GM19023 (cell line): ENCODE measurements around the gene TNNT2.

Experiments
- ATAC-seq: cut with Tn5 transposase; IDR thresholded peaks from one replicate; pipeline ENCODE4 v1.9.1; 2021; ENCODE audit warnings: mild to moderate bottlenecking, moderate library complexity; ENCODE audit not compliant: unreplicated experiment

The TNNT2 gene

GRCh38 chr1:201404055-201404454, 26.6 kb upstream of the TNNT2 start:
- ATAC-seq: no peak

GRCh38 chr1:201403359-201403758, 25.9 kb upstream of the TNNT2 start:
- ATAC-seq: no peak

GRCh38 chr1:201401700-201402099, 24.2 kb upstream of the TNNT2 start:
- no peak for ATAC-seq

DNA sequence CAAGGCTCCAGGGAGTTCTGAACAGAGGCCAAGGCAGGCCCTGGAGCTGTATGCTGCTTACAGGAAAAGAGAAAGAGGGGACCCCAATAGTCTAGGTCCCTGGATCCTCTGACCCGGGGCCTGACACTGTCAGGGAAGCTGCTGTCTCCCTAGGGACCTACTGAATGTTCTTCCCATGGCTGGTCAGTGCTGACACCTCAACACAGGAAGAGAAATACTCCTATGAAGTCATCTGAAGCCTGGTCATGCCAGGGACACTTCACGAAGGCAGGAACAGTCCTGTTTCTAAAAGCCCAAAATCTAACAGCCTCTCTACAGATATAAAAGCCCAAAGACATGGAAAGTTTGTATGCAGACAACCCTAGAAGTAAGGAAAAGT, 23.4 kb upstream of the TNNT2 start:
- ATAC-seq: no peak

- ATAC-seq: no peak
These were observed 22.9 kb upstream of the TNNT2 start for GRCh38 chr1:201400212-201400851.

- no peak for ATAC-seq
These were observed 22.1 kb upstream of the TNNT2 start for GRCh38 chr1:201399352-201400126.

DNA sequence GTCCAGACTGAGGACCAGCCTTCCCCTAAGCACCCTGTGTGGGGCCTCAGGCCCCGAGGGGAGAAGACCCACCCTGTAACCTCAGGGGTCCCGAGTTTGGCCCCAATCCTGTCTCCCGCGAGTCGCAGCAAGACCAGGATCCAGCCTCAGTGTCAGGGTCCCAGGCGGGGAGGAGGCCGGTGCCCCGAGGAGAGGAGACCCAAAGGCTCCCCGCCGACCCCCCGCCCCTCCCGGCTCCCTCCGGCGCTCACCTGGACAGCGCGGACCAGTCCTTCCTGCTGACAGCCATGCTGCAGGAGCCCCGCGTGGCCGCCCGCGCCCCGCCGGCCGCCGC, 21.5 kb upstream of the TNNT2 start, which contains the start of gene LAD1:
TSS of gene LAD1 (minus strand) at position 307 of the 334 bp plus-strand sequence. CDS start at position 289, 18 bp downstream.
- no peak for ATAC-seq

DNA sequence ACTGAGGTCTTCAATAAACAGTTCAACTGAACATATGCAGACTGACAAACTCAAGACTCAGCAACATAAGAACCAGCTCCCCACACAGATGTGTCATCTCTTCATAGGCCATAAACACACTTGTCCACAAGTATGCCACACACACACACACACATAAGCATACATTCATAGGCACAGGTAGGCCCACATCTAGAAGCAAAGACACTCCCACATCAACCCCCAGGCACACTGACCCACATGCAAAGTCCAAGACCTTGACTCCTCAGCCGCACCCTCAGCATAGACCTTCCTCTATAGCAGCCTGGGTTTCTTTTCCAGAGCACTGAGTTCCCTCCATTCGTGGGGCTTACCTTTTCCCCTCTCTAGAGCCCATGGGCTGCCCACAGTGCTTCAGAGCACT, 20.2 kb upstream of the TNNT2 start:
- no peak for ATAC-seq

- ATAC-seq: no peak
These were observed 19.5 kb upstream of the TNNT2 start for GRCh38 chr1:201396861-201397464.

- ATAC-seq: no peak
These were observed 18.5 kb upstream of the TNNT2 start for GRCh38 chr1:201395936-201396335.

DNA sequence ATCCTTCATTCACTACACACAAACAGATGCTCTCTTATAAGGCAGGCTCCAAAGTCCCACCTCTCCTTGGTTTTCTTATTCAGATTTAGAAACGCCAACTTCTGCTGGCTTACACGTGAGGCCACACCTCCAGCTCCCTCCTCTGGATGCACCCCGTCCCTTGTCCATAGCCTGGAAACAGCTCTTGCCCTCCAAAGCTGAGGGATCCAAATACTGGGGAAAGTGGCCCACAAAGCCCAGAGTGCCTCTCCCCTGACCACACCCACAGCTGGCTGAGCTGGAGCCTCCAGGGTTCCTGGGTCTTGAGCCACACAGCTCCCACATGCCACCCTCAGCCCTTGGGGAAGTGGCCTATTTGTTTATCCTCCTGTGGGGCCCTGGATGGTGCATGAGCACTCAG, 17.1 kb upstream of the TNNT2 start:
- no peak for ATAC-seq

DNA sequence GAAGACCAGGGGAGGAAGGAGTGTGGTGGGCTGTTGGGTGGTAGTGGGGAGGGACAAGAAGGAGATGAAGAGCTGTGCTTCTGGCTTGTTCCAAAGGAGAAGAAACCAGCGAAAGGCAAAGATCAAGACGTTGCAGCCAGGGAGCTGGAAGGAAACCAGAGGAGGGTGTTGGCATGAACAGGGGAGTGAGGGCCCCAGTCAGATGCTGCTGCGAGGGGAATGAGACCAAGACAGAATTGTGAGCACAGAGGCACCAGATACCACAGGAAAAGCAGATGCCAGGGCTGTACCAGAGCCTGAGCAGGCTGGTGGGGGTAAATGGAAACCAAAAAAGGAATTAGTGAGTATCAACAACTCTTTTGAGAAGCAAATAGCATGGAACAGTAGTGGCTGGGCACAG, 15.6 kb upstream of the TNNT2 start:
- ATAC-seq: no peak

DNA sequence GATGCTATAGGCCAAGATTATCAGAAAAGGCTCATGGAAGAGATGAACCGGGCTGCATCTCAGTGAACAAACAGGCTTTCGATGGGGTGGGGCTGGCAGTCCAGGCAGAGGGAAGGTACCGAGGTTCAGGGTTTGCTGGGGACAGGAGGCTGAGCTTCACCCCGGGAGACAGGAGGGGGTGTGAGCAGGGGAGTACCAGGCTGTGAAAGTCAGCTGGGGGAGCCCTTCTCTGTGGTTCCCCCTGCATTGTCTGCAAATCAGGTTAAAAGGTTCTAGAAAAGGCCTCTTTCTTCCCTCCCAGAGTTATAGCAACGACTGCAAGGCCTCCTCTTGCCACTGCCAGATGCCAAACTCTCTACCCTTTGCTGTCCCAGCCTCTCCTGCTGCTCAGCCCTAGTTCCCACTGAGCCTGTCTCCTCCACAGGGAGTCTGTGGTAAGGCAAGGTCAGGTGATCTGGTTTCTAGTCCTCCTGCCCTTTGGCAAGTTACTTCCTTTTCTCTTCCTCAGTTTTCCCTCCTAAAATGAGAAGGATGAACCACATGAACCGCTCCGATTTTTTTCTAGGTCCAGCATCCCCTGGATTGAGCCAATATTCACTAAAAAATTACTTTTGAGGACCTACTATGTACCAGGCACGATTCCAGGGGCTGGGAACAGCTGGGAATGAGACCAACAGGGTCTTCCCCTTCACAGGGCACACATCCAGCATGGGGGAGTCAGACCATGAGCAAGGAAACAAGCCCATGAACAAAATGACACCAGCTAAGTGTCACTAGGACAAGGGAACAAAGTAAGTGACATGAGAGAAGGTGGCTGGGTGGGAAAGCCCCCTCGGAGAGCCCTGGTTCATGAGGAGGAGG, 14.4 kb upstream of the TNNT2 start:
- ATAC-seq: peak; percentile 45

DNA sequence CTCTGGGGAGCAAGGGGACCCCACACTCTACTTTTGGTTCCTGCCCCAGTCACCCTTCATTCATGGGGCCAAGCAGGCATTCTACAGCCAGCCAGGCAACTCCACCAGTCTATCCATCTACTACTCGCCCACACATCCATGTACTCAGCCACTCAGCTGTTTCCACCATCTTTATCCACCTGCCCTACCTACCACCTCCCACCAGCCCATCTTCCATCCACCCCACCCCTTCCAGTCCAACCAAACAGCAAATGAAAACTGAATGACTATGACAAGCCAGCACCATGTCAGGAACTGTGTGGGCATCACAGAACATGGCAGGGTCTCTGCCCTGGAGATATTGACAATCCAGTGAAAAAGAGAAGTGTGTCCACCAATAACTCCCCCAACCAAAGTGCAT, 13.7 kb upstream of the TNNT2 start:
- no peak for ATAC-seq

GRCh38 chr1:201389051-201389450, 11.6 kb upstream of the TNNT2 start:
- ATAC-seq: no peak

- no peak for ATAC-seq
These were observed 8.7 kb upstream of the TNNT2 start for GRCh38 chr1:201386208-201386607.

DNA sequence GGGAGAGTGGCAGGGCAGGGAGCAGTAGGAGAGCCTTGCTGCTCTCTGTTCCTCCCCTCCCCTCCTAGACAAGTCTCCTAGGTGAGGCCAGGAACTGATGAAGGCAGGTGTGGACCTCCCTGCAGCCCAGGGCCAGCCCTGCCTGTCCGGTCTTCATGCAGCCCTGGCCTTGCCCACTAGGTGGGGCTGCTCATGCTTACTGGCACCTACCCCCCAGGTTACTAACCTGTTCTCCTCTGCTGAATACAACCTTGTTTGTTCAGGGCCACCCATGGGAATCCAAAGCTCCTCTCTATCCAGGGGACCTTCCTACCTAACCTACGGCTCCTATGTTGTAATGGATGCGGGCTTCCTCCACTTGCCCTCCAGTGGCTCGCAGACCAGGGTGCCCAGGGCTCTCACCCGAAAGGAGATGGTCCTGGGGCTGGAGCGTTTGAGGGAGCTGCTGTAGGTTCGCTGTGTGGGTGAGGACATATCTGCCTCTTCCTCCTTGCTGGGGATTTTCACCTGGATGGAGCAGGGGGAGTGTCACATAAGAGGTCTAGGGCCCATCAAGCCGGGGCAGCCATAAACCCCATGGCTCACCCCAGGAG, 7.9 kb upstream of the TNNT2 start:
- ATAC-seq: peak; percentile 87

GRCh38 chr1:201384406-201384782, 6.9 kb upstream of the TNNT2 start:
- no peak for ATAC-seq

DNA sequence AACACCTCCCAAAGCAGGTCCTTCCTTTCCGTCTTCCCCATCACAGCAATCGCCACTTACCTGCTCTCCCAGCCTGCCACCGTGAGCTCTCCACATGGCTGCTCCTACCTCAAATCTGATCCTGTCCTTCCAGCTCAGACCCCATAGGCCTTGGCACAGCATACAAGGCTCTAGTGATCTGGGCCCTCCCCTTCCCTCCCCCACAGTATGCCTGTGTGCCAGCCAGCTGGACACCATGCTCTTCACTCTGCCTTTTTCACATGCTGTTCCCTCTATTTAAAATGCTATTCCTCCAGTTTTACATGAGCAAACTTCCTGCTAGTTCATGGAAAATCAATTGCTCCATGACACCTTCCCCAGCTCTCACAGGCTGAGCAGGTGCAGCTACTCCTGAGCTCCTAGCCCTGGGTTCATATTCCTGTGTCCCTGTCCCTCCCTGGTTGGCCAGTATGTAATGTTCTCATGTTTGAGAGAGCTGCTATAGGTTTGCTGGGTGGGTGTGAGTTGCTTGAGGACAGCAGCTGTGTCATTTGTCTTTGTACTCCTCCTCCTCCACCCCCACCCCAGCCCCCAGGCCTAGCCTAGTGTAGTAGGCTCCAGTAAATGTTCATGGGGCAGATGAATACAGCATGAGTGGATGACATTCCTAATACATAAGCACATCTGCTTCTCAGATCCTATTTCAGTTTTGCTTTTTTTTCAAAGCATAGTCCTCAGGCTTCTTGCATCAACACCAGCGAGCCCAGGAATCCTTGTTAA, 6.3 kb upstream of the TNNT2 start:
- no peak for ATAC-seq

DNA sequence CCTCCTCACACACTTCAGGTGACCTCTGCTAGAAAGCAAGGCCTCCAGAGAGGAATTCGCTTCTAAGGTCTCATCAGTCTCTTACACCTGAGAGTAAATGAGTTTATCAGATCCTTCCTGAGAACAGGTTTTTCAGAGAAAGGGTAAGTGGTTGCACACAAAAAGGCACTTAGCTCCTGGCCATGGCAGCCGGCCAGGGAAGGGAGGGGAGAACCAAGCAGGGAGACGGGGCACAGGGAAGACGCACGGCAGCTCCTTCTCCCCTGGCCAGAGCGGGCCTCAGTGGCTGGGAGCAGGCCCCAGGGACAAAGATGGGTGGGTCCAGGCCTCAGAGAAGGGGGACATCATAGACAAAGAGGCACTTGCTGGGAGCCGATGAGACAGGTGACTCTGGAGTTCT, 3.6 kb upstream of the TNNT2 start:
- ATAC-seq: no peak
